Prostate gland (tissue), 2 donors: ENCODE measurements around the gene FUT8.

Experiments used
- CTCF ChIP-seq, 4 experiments: fragments of 200-600 bp in 2 of 4; fragments of 450-650 bp in 2 of 4; sonication (generic) in 2 of 4; IDR thresholded peaks; 1 replicate in 3 of 4; 2 replicates in 1 of 4; pipeline ENCODE4 v1.5.1; 2016 to 2019; ENCODE audit warnings: antibody characterized with exemption in 4 of 4, mild to moderate bottlenecking in 2 of 4, moderate library complexity in 2 of 4
- POLR2A ChIP-seq: fragments of 450-650 bp; IDR thresholded peaks from one replicate; pipeline ENCODE4 v1.6.1; 2016; ENCODE audit warnings: antibody characterized with exemption, mild to moderate bottlenecking

- TF ChIP-seq CTCF (IDR thresholded peaks at IDR 0.05), result no peak
- TF ChIP-seq POLR2A, result no peak
Measured at GRCh38 chr14:65528069-65528468, 115.5 kb downstream of the FUT8 start.
